ENCODE results near the gene ADAMTS2. TPM values are rescaled to one million over a fixed set of nuclear protein-coding genes. Genes with fewer than 3 reads are reported as not detected.
A peak's percentile ranks its signal among the peaks of the same experiment; 100 is the strongest.

The ADAMTS2 gene
- total RNA-seq, 5 donors from 2014 or later (not counting 1 experiment from before 2014, with no cell fraction given), result 0.09 to 0.23 TPM; not detected in 3

DNA sequence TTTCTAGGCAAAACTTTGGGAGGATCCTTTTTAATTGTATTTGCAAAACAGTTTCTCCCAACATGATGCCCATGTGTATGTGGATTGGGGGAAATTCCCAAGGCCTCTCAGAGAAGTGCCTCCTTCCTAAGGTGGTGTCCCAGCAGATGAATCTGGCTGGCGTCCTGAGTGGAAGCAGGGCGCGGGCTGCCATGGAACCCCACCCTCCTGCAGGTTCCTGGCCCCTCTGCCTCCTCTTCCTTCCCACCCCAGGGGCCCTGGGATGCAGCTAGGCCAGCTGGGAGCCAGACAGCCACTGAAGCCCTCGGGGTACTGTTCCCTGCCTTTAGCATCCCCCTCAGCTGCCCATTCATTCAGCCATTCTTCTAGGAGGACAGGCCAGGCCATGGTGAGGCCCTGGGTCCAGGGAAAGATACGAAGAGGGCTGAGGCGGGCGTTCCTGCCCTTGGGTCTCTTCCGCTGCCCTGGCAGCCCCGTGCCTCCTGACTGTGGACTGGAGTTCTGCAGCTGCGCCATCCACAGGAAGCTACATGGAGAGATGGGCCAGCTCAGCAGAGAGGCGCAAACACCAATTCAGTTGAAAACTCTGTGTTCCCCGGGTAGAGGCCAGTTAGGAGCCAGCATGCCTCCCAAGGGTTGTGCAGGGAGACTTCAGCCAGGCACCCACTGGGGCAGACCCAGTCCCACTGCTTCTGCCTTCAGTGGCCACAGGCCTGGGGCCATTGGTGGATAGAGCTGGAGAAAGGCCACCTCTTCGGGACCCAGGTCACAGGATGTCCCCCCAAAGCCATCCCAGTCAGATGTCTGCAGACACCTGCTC lies 36.5 kb downstream of the ADAMTS2 start:
- Histone ChIP-seq H3K36me3 (ENCODE audit: control insufficient read depth in 2 of 2, extremely low read depth in 1 of 2, insufficient read depth in 1 of 2, low read length in 1 of 2) (no peaks in the 10 kb centered on the region), H3K27ac (ENCODE audit: low read length) (no peak overlapping the region), H3K27me3 (replicated peaks in 1 of 2; ENCODE audit: control insufficient read depth in 2 of 2, extremely low read depth in 1 of 2, insufficient read depth in 2 of 2, low read length in 1 of 2) (peaks cover 0 to 7% of the 10 kb centered on the region in 2 experiments), H3K4me3 (ENCODE audit: control insufficient read depth in 1 of 2, extremely low read depth in 1 of 2, low read length in 1 of 2) (no peak overlapping the region), H3K4me1 (ENCODE audit: control insufficient read depth in 1 of 2, extremely low read depth in 1 of 2, insufficient read depth in 2 of 2, low read length in 2 of 2) (no peaks in the 10 kb centered on the region), H3K9me3 (no peaks in the 10 kb centered on the region)
- H3K27ac Mint-ChIP-seq, result no peak overlapping the region
- peaks cover 16 to 18% (median 16%) of the 10 kb centered on the region in 3 donors for H3K9me3 Mint-ChIP-seq
- ChIA-PET POLR2A (no interaction called here), CTCF (no interaction called here)
- H3K36me3 Mint-ChIP-seq, result no peaks in the 10 kb centered on the region
- ATAC-seq (replicated peaks in 1 of 4) (no peak), DNase-seq (no peak)
- no peaks in the 10 kb centered on the region for H3K4me1 Mint-ChIP-seq
- no peaks in the 10 kb centered on the region for H3K27me3 Mint-ChIP-seq
- 77% methylated on average over 12 of the region's 13 CpGs for WGBS (ENCODE audit: insufficient coverage)
- H3K4me3 Mint-ChIP-seq, result no peak overlapping the region

DNA sequence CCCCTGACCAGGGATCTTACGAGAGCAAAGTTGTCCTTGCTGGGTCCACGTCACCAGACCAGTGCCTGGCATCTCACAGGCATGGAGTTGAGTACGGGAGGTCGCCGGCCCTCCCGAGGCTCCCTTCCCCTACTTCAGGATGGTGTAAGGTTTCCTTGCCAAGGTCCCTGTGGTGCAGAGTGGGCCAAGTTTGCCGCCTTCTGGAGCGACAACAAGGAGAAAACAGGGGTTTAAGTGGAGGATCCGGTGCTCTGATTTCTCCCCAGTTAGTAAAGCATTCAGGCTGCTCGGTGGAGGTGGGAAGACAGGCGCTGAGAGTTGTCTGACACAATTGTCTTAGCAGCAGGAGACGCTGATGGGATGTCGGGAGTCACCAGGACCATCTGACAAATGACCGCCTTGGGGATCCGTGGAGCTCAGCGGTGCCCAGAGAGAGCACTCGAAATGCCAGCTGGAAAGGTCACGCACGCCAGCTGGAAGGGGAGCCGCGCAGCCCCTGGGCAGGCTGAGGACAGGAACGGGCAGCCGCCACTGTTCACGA lies 37.3 kb downstream of the ADAMTS2 start:
- ATAC-seq (replicated peaks in 1 of 4) (no peak), DNase-seq (no peak)
- no peaks in the 10 kb centered on the region for H3K4me1 Mint-ChIP-seq
- H3K4me3 Mint-ChIP-seq, result no peak overlapping the region
- Histone ChIP-seq H3K4me1 (ENCODE audit: control insufficient read depth in 1 of 2, extremely low read depth in 1 of 2, insufficient read depth in 2 of 2, low read length in 2 of 2) (no peaks in the 10 kb centered on the region), H3K9me3 (no peaks in the 10 kb centered on the region), H3K27ac (ENCODE audit: low read length) (no peak overlapping the region), H3K36me3 (ENCODE audit: control insufficient read depth in 2 of 2, extremely low read depth in 1 of 2, insufficient read depth in 1 of 2, low read length in 1 of 2) (no peaks in the 10 kb centered on the region), H3K4me3 (ENCODE audit: control insufficient read depth in 1 of 2, extremely low read depth in 1 of 2, low read length in 1 of 2) (no peak overlapping the region), H3K27me3 (replicated peaks in 1 of 2; ENCODE audit: control insufficient read depth in 2 of 2, extremely low read depth in 1 of 2, insufficient read depth in 2 of 2, low read length in 1 of 2) (peaks cover 0 to 7% of the 10 kb centered on the region in 2 experiments)
- POLR2A ChIA-PET, result no interaction called here
- no peaks in the 10 kb centered on the region for H3K27me3 Mint-ChIP-seq
- CTCF ChIA-PET, result no interaction called here
- H3K9me3 Mint-ChIP-seq, result peaks cover 16 to 22% (median 19%) of the 10 kb centered on the region in 3 donors
- H3K27ac Mint-ChIP-seq, result no peak overlapping the region
- no peaks in the 10 kb centered on the region for H3K36me3 Mint-ChIP-seq
- WGBS (ENCODE audit: insufficient coverage), result 89% methylated on average over 18 of the region's 24 CpGs

DNA sequence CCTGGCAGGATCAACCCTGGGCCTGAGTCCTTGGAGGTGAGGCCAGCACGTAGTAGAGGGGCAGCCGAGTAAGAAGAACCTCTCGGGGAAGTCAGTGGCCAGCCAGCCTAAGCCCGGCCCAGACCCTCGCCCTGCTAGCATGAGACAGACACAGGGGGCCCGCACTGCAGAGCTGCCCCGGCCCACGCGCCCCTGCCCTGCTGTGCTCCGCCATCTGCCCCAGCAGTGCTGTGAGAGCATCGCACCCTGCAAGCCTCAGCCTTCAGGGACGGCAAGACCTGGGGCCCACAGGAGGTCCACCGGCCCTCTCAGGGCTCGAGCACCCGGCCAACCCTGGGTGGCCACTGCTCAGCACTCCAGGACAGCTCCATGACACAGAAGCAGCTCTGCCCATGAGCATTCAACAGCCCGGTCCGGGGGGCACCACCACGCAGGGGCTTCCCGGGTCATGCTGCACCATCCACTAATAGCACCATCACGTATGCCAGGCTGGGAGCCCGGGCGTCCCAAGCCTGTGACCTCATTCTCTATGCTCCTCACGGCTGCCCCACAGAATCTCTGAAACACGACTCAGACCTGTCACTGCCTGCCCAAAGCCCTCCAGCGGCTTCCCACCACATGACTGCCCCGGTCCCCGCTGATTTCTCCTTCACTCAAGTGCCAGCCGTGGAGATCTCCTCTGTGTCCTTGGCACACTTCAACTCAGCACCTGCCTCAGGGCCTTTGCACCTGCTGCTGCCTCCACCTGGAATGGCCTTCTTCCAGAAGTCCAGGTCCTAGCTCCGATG lies 38.1 kb downstream of the ADAMTS2 start:
- Histone ChIP-seq H3K9me3 (no peaks in the 10 kb centered on the region), H3K4me1 (ENCODE audit: control insufficient read depth in 1 of 2, extremely low read depth in 1 of 2, insufficient read depth in 2 of 2, low read length in 2 of 2) (no peaks in the 10 kb centered on the region), H3K36me3 (ENCODE audit: control insufficient read depth in 2 of 2, extremely low read depth in 1 of 2, insufficient read depth in 1 of 2, low read length in 1 of 2) (no peaks in the 10 kb centered on the region), H3K27me3 (replicated peaks in 1 of 2; ENCODE audit: control insufficient read depth in 2 of 2, extremely low read depth in 1 of 2, insufficient read depth in 2 of 2, low read length in 1 of 2) (peaks cover 0 to 7% of the 10 kb centered on the region in 2 experiments), H3K4me3 (ENCODE audit: control insufficient read depth in 1 of 2, extremely low read depth in 1 of 2, low read length in 1 of 2) (no peak overlapping the region), H3K27ac (ENCODE audit: low read length) (no peak overlapping the region)
- DNase-seq (peak in 1 of 35 experiments; percentile 1), ATAC-seq (replicated peaks in 1 of 4) (no peak)
- 93% methylated on average over 29 of the region's 29 CpGs for WGBS (ENCODE audit: insufficient coverage)
- no peaks in the 10 kb centered on the region for H3K36me3 Mint-ChIP-seq
- ChIA-PET POLR2A (no interaction called here), CTCF (no interaction called here)
- H3K4me3 Mint-ChIP-seq, result no peak overlapping the region
- no peaks in the 10 kb centered on the region for H3K27me3 Mint-ChIP-seq
- peaks cover 16 to 22% (median 19%) of the 10 kb centered on the region in 3 donors for H3K9me3 Mint-ChIP-seq
- H3K4me1 Mint-ChIP-seq, result no peaks in the 10 kb centered on the region
- no peak overlapping the region for H3K27ac Mint-ChIP-seq

DNA sequence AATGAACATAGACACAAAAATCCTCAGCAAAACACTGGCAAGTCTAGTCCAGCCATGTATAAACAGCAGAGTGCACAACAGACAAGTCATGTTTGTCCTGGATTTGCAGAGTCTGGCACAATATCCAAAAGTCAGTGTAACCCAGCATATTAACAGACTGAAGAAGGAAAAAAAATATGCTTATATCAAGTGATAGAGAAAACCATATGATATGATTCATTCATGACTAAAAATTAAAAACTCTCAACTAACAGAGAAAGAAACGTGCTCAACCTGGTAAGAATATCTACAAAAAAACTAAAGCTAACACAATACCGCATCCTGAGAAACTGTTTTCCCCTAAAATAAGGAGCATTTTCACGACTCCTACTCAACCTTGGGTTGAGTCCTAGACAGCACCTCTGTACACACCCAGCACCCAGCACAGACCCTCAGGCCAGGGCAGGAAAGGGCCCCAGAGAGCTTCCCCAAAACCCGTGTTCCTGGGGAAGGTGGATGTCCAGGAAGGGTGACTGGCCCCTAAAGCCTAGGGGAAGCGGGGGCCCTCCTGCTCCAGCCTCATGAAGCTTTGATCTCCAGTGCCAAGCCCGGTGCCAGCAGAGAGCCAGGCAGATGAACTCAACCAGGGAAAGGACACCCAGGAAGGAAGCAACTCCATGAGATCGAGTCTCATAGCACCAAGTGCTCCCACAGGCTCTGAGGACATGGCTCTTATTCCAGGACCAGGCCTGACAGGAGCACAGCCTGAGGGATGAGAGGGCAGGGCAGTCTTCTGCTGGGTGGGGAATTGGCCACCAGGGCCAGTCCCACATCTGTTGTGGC lies 38.9 kb downstream of the ADAMTS2 start:
- Histone ChIP-seq H3K4me3 (ENCODE audit: control insufficient read depth in 1 of 2, extremely low read depth in 1 of 2, low read length in 1 of 2) (no peak overlapping the region), H3K9me3 (no peaks in the 10 kb centered on the region), H3K27me3 (replicated peaks in 1 of 2; ENCODE audit: control insufficient read depth in 2 of 2, extremely low read depth in 1 of 2, insufficient read depth in 2 of 2, low read length in 1 of 2) (peaks cover 0 to 13% of the 10 kb centered on the region in 2 experiments), H3K4me1 (ENCODE audit: control insufficient read depth in 1 of 2, extremely low read depth in 1 of 2, insufficient read depth in 2 of 2, low read length in 2 of 2) (no peaks in the 10 kb centered on the region), H3K36me3 (ENCODE audit: control insufficient read depth in 2 of 2, extremely low read depth in 1 of 2, insufficient read depth in 1 of 2, low read length in 1 of 2) (no peaks in the 10 kb centered on the region), H3K27ac (ENCODE audit: low read length) (no peak overlapping the region)
- DNase-seq (peak in 1 of 35 experiments; percentile 2), ATAC-seq (replicated peaks in 1 of 4) (no peak)
- H3K4me3 Mint-ChIP-seq, result no peak overlapping the region
- WGBS (ENCODE audit: insufficient coverage), result 89% methylated on average over 6 of the region's 7 CpGs
- CTCF ChIA-PET, result no interaction called here
- H3K9me3 Mint-ChIP-seq, result peaks cover 16 to 22% (median 19%) of the 10 kb centered on the region in 3 donors
- H3K27me3 Mint-ChIP-seq, result no peaks in the 10 kb centered on the region
- no peaks in the 10 kb centered on the region for H3K36me3 Mint-ChIP-seq
- H3K27ac Mint-ChIP-seq, result no peak overlapping the region
- POLR2A ChIA-PET, result no interaction called here
- H3K4me1 Mint-ChIP-seq, result no peaks in the 10 kb centered on the region

DNA sequence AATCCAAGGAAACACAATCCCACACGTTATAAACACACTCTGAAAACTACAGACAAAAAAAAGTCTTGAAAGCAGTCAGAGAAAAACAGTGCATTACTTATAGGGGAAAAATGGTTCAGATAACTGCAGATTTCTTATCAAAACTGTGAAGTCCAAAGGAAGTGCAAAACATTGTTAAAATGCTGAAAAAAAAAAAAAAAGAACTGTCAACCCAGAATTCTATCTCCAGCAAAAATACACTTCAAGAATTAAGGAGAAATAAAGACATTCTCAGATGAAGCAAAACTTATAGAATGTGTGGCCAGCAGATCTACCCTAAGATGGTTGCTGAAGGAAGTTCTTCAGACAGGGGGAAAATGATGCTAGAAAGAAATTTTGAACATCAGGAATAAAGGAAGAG lies 40.4 kb downstream of the ADAMTS2 start:
- Mint-ChIP-seq H3K9me3 (peaks cover 16 to 22% (median 19%) of the 10 kb centered on the region in 3 donors), H3K36me3 (no peaks in the 10 kb centered on the region), H3K27me3 (no peaks in the 10 kb centered on the region), H3K27ac (no peak overlapping the region), H3K4me3 (no peak overlapping the region), H3K4me1 (no peaks in the 10 kb centered on the region)
- ChIA-PET POLR2A (no interaction called here), CTCF (no interaction called here)
- WGBS (ENCODE audit: insufficient coverage), result no CpG with 5 or more reads among the region's 1 CpG
- Histone ChIP-seq H3K9me3 (no peaks in the 10 kb centered on the region), H3K4me1 (ENCODE audit: control insufficient read depth in 1 of 2, extremely low read depth in 1 of 2, insufficient read depth in 2 of 2, low read length in 2 of 2) (no peaks in the 10 kb centered on the region), H3K27ac (ENCODE audit: low read length) (no peak overlapping the region), H3K36me3 (ENCODE audit: control insufficient read depth in 2 of 2, extremely low read depth in 1 of 2, insufficient read depth in 1 of 2, low read length in 1 of 2) (no peaks in the 10 kb centered on the region), H3K27me3 (replicated peaks in 1 of 2; ENCODE audit: control insufficient read depth in 2 of 2, extremely low read depth in 1 of 2, insufficient read depth in 2 of 2, low read length in 1 of 2) (peaks cover 0 to 10% of the 10 kb centered on the region in 2 experiments), H3K4me3 (ENCODE audit: control insufficient read depth in 1 of 2, extremely low read depth in 1 of 2, low read length in 1 of 2) (no peak overlapping the region)
- DNase-seq (no peak), ATAC-seq (replicated peaks in 1 of 4) (no peak)

DNA sequence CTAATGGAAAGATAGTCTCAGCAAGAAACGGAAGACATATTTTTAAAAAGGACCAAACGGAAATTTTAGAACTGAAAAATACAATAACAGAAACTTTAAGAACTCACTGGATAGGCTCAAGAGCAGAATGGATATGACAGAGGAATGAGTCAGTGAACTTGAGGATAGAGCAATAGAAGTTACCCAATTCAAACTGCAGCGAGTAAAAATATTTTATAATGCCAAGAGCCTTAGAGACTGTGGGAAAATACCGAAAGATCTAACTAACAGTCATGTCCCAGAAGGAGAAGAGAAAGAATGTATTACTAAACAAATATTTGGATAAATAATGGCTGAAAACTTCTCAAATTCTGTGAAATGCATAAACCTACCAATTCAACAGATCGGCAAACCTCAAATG lies 40.8 kb downstream of the ADAMTS2 start:
- Mint-ChIP-seq H3K27ac (no peak overlapping the region), H3K4me3 (no peak overlapping the region), H3K27me3 (no peaks in the 10 kb centered on the region), H3K9me3 (peaks cover 16 to 22% (median 19%) of the 10 kb centered on the region in 3 donors), H3K36me3 (no peaks in the 10 kb centered on the region), H3K4me1 (no peaks in the 10 kb centered on the region)
- CTCF ChIA-PET, result no interaction called here
- no peak overlapping the region for H3K27ac ChIP-seq (ENCODE audit: low read length)
- H3K4me3 ChIP-seq (ENCODE audit: control insufficient read depth in 1 of 2, extremely low read depth in 1 of 2, low read length in 1 of 2), result no peak overlapping the region
- DNase-seq (no peak), ATAC-seq (replicated peaks in 1 of 4) (no peak)
- POLR2A ChIA-PET, result no interaction called here
- no peaks in the 10 kb centered on the region for H3K36me3 ChIP-seq (ENCODE audit: control insufficient read depth in 2 of 2, extremely low read depth in 1 of 2, insufficient read depth in 1 of 2, low read length in 1 of 2)
- WGBS (ENCODE audit: insufficient coverage), result no CpG with 5 or more reads among the region's 5 CpGs
- H3K27me3 ChIP-seq (replicated peaks in 1 of 2; ENCODE audit: control insufficient read depth in 2 of 2, extremely low read depth in 1 of 2, insufficient read depth in 2 of 2, low read length in 1 of 2), result peaks cover 0 to 10% of the 10 kb centered on the region in 2 experiments
- H3K9me3 ChIP-seq, result no peaks in the 10 kb centered on the region
- no peaks in the 10 kb centered on the region for H3K4me1 ChIP-seq (ENCODE audit: control insufficient read depth in 1 of 2, extremely low read depth in 1 of 2, insufficient read depth in 2 of 2, low read length in 2 of 2)

All from T-cell (primary cell).